HFFc6 (cell line): ENCODE data around the gene C4orf50. TPM values are rescaled to one million over a fixed set of nuclear protein-coding genes. Genes with fewer than 3 reads are reported as not detected.

Experiments used
- DNase-seq: peaks from one replicate; pipeline ENCODE4 v3.0.0-alpha.2; 2018
- H3K27ac Mint-ChIP-seq: 2 replicates; pipeline ENCODE4 v1.8.0; 2020; ENCODE audit warnings: mild to moderate bottlenecking, mixed read lengths
- H3K27me3 Mint-ChIP-seq: 2 replicates; pipeline ENCODE4 v1.8.0; 2021; ENCODE audit warnings: mild to moderate bottlenecking, moderate library complexity, mixed read lengths; ENCODE audit not compliant: insufficient read depth
- H3K36me3 Mint-ChIP-seq: 2 replicates; pipeline ENCODE4 v1.8.0; 2021; ENCODE audit warnings: low read depth, mixed read lengths
- H3K4me1 Mint-ChIP-seq: 2 replicates; pipeline ENCODE4 v1.8.0; 2020; ENCODE audit warnings: low read depth, mixed read lengths
- H3K4me3 Mint-ChIP-seq: 2 replicates; pipeline ENCODE4 v1.8.0; 2020; ENCODE audit warnings: mild to moderate bottlenecking, moderate library complexity, mixed read lengths
- H3K9me3 Mint-ChIP-seq: 2 replicates; pipeline ENCODE4 v1.8.0; 2020; ENCODE audit warnings: mild to moderate bottlenecking, mixed read lengths
- CTCF ChIP-seq: fragments of 200-600 bp; sonication (generic); IDR thresholded peaks from 2 replicates; pipeline ENCODE4 v1.5.0; 2021; ENCODE audit warnings: antibody characterized with exemption, mild to moderate bottlenecking
- total RNA-seq, 6 experiments: library from RNA; stranded (reverse); fragmentation: NEBNext Ultra II Directional; extraction: Animal tissue kit (Norgen Biotek cat#: 25700); gene quantifications; 2 replicates in 1 of 6; 3 replicates in 5 of 6; pipeline ENCODE4 v1.2.3, GENCODE V29; 2021

The C4orf50 gene
- total RNA-seq, 6 experiments from 2014 or later = not detected

- Mint-ChIP-seq H3K36me3 (0 out of 2 replicates have a peak, but pooled peaks cover 4% of the 10 kb centered on the region), H3K27ac (no peak overlapping the region), H3K27me3 (no peaks in the 10 kb centered on the region; the same call in 1 of the 2 replicates), H3K4me3 (no peak overlapping the region), H3K9me3 (peaks cover 59% of the 10 kb centered on the region), H3K4me1 (no peaks in the 10 kb centered on the region)
- DNase-seq = no peak
- TF ChIP-seq CTCF = no peak
Measured at GRCh38 chr4:6038711-6039110, 20.5 kb upstream of the C4orf50 start.

DNA sequence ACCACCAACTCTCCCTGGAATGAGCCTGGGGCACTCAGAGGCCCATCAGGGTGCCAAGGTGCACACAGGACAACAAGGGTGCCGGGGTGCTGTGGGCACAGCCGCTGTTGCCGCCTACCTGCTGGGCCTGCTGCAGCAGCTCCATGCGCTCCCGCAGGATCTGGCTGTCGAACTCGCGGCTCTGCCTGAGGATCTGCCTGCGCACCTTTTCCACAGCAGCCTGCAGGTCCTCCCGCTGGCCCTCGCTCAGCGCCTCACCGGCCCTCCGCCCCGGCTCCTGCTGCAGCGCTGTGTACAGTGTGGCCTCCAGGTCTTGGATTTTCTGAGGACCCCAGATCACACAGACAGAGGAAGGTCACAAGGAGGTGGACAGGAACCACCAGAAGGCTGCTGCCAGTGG, 17.6 kb upstream of the C4orf50 start:
- Mint-ChIP-seq H3K27ac (no peak overlapping the region), H3K4me1 (no peaks in the 10 kb centered on the region), H3K4me3 (no peak overlapping the region), H3K36me3 (0 out of 2 replicates have a peak, but pooled peaks cover 4% of the 10 kb centered on the region), H3K27me3 (peaks cover 3% of the 10 kb centered on the region; the same call in 1 of the 2 replicates), H3K9me3 (peaks cover 49% of the 10 kb centered on the region)
- no peak for DNase-seq
- TF ChIP-seq CTCF = no peak

DNA sequence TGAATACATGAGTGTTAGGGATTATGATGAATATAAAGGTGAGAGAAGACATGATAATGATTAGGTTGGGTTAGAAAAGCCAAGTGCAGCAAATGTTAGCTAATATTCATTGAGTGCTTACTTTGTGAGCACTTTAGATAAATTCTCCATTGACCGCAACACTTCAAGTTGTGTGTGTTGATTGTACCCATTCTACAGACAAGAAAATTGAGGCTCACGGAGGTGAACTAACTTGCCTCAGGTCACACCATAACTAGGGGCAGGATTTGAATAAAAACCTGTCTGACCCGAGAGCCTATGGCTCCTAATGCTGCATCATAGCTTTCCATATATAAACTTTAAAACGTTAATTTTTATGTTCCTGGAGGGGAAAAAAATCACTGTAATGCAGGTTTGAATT, 15.2 kb upstream of the C4orf50 start:
- DNase-seq = no peak
- Mint-ChIP-seq H3K27me3 (peaks cover 6% of the 10 kb centered on the region; the same call in 1 of the 2 replicates), H3K9me3 (peaks cover 39% of the 10 kb centered on the region), H3K36me3 (0 out of 2 replicates have a peak, but pooled peaks cover 4% of the 10 kb centered on the region), H3K4me1 (no peaks in the 10 kb centered on the region), H3K4me3 (no peak overlapping the region), H3K27ac (no peak overlapping the region)
- no peak for TF ChIP-seq CTCF

DNA sequence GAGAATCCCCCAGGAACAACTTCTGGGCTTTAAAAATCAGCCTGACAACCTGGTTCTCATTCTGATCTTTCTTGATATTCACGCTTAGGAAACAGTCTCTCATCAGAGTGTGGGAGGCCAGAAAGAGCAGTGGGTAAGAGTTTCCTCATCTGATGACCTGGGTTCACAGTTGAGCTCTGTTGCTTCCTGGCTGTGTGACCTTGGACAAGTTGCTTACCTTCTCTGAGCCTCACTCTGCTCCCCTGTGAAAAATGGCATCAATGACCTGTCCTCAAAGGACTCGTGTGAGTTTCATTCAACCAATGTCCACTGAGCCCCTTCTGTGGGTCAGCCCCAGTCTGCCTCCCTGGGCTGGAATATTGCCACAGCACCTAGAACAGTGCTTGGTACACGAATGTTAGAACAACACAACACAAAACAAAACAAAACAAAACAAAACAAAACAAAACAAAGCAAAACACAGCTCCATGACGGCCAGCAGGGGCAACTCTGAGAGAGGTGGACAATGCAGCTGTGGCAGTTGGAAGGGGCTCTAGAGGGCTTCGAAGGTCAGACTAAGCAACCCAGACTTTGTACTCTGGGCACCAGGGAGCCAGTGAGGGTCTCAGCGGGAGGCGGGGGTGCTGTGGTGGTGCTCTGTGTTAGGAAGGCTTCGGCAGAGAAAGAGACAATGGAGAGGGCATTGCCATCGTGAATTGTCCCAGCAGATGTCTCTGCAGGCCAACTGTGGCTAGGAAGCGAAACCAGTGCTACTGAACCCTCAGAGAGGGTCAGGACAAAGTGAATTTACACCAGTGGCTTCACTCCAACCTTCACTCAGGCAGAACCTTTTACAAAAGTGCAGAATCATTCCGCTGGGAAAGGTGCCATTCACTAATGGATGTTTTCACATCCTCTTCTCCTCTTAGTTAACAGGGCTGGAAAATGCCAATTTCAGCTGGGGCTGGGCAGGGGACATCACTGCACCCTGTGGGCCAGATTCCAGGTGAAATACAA, 14.3 kb upstream of the C4orf50 start:
- Mint-ChIP-seq H3K9me3 (peaks cover 38% of the 10 kb centered on the region), H3K27ac (no peak overlapping the region), H3K27me3 (peaks cover 6% of the 10 kb centered on the region; the same call in 1 of the 2 replicates), H3K4me3 (no peak overlapping the region), H3K36me3 (peaks cover 7% of the 10 kb centered on the region; the same call in 1 of the 2 replicates), H3K4me1 (no peaks in the 10 kb centered on the region)
- no peak for TF ChIP-seq CTCF
- DNase-seq = no peak

GRCh38 chr4:6031846-6032245, 13.6 kb upstream of the C4orf50 start:
- Mint-ChIP-seq H3K36me3 (peaks cover 7% of the 10 kb centered on the region; the same call in 1 of the 2 replicates), H3K4me1 (no peaks in the 10 kb centered on the region), H3K27ac (no peak overlapping the region), H3K27me3 (peaks cover 6% of the 10 kb centered on the region; the same call in 1 of the 2 replicates), H3K4me3 (no peak overlapping the region), H3K9me3 (peaks cover 38% of the 10 kb centered on the region)
- TF ChIP-seq CTCF = no peak
- DNase-seq = no peak
